ENCODE data around the gene PCSK5.

The PCSK5 gene

DNA sequence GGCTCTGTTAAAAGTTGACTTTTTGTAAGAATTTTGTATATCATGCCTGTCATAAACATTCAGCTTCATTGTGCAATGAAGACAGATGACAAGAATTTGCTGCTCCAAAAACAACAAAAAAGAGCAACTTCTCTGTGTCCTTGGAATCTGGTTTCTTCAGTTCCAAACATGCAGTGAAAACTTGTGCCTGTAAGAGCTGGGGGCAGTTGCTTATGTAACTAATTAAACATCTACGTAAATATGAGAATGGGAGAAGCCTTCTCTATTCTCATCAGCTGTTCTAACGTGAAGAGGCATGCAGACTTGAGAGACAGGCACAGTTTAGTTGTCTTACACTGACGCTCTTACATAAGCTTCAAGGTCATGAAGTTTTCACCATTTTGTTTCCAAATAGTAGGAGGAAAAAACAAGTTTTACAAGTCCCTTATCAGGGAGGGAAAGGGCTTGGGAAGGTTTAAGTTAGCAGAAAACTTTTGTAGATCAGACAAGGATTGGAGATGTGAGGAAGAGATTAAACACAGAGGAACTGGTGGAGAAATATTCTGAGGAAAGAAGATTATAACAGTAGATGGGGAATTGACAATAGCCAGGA is 333.4 kb downstream of the PCSK5 start:
- Histone ChIP-seq H3K4me3 (ENCODE audit: low read depth, low read length) (no peak overlapping the region), H3K27me3 (replicated peaks) (no peaks in the 10 kb centered on the region), H3K36me3 (replicated peaks) (no peaks in the 10 kb centered on the region), H3K27ac (no peak overlapping the region)
- TF ChIP-seq, protein P1, sequence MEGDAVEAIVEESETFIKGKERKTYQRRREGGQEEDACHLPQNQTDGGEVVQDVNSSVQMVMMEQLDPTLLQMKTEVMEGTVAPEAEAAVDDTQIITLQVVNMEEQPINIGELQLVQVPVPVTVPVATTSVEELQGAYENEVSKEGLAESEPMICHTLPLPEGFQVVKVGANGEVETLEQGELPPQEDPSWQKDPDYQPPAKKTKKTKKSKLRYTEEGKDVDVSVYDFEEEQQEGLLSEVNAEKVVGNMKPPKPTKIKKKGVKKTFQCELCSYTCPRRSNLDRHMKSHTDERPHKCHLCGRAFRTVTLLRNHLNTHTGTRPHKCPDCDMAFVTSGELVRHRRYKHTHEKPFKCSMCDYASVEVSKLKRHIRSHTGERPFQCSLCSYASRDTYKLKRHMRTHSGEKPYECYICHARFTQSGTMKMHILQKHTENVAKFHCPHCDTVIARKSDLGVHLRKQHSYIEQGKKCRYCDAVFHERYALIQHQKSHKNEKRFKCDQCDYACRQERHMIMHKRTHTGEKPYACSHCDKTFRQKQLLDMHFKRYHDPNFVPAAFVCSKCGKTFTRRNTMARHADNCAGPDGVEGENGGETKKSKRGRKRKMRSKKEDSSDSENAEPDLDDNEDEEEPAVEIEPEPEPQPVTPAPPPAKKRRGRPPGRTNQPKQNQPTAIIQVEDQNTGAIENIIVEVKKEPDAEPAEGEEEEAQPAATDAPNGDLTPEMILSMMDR (IDR thresholded peaks at IDR 0.05; ENCODE audit: low read depth, low read length, missing control alignments): no peak
- in situ Hi-C loops (cut with HindIII; ENCODE audit: low pct_ligation_motif_present, low sequenced_read_pairs): no loop called here
- DNase-seq: no peak

DNA sequence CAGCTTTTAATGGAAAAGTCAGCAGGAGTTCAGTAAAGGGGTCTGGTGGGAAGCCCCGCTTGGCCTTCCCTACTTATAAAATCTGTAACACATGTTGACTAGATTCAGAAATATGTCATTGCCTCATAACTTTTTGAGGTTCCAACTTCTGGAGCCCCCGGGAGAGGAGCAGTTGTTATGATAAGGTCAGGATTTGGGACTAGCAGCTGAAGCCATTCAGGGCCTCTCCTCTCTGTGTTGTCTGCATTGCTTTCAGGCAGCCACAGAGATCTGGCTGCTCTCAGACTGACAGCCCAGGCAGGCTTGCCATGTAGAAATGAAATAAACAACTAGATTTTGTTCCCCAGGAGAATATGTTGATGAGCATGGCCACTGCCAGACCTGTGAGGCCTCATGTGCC is 336.7 kb downstream of the PCSK5 start:
- H3K4me3 ChIP-seq (ENCODE audit: low read depth, low read length): no peak overlapping the region
- H3K27ac ChIP-seq: no peak overlapping the region
- in situ Hi-C loops (cut with HindIII; ENCODE audit: low pct_ligation_motif_present, low sequenced_read_pairs): no loop called here
- TF ChIP-seq, protein P1 (IDR thresholded peaks at IDR 0.05; ENCODE audit: low read depth, low read length, missing control alignments): no peak
- no peaks in the 10 kb centered on the region for H3K36me3 ChIP-seq (replicated peaks)
- DNase-seq: no peak
- no peaks in the 10 kb centered on the region for H3K27me3 ChIP-seq (replicated peaks)

DNA sequence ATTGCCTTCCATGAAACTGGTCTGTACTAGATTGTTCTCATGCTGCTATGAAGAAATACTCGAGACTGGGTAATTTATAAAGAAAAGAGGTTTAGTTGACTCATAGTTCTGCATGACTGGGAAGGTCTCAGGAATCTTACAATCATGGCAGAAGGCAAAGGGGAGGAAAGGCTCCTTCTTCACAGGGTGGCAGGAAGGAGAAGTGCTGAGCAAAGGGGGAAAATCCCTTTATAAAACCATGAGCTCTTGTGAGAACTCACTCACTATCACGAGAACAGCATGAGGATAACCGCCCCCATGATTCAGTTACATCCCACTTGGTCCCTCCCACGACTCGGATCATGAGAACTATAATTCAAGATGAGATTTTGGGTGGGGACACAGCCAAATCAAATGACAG is 340.5 kb downstream of the PCSK5 start:
- no peak overlapping the region for H3K4me3 ChIP-seq (ENCODE audit: low read depth, low read length)
- no peak for DNase-seq
- H3K27ac ChIP-seq: no peak overlapping the region
- in situ Hi-C loops (cut with HindIII; ENCODE audit: low pct_ligation_motif_present, low sequenced_read_pairs): no loop called here
- no peaks in the 10 kb centered on the region for H3K27me3 ChIP-seq (replicated peaks)
- no peaks in the 10 kb centered on the region for H3K36me3 ChIP-seq (replicated peaks)
- TF ChIP-seq, protein P1 (IDR thresholded peaks at IDR 0.05; ENCODE audit: low read depth, low read length, missing control alignments): no peak

DNA sequence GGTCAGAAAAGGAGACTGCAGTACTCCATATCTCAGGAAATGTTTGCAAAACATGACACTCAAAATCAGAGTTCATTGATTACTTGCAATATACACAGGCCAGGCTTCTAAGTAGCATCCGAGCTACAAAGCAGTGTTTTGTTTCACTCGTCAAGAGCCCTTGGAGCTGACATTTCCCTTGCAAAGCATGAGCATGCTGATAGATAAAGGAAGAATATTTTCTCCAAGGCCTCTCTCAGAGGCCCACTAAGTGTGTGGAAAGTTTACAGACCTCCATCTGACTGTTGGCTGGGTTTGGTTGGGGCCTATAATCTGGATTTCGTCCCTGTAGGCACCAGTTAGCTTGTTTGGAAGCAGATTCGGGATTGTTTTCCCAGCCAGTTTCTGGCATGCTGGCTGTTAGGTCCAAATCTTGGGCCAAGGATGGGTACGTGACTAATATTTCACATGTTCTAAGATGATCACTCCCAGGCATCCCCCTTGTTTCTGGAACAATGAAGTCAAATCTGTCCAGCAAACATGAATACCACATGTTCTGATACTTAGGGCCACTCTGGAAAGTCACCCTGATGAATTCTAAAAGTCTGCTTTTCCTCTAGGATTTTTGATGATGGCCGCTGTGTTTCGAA is 342.5 kb downstream of the PCSK5 start:
- TF ChIP-seq, protein P1 (IDR thresholded peaks at IDR 0.05; ENCODE audit: low read depth, low read length, missing control alignments): no peak
- DNase-seq: no peak
- no peaks in the 10 kb centered on the region for H3K36me3 ChIP-seq (replicated peaks)
- in situ Hi-C loops (cut with HindIII; ENCODE audit: low pct_ligation_motif_present, low sequenced_read_pairs): no loop called here
- no peak overlapping the region for H3K4me3 ChIP-seq (ENCODE audit: low read depth, low read length)
- no peaks in the 10 kb centered on the region for H3K27me3 ChIP-seq (replicated peaks)
- H3K27ac ChIP-seq: no peak overlapping the region

DNA sequence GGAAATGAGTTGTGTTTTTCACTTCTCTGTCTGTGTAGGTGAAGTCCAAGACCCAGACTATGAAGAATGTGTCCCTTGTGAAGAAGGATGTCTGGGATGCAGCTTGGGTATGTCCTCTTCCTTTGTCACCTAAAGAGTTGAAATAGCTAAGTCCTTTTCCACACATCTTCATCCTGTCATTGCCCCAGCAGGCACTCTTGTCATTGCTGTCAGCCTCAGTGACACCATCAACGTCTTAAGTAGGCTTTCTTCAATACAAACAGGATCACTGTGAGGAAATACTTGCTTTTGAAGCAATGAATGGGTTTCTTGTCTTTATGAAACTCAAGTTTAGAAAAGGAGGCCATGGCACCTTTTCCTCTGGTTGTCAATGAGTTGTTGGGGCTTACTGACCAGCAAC is 350.1 kb downstream of the PCSK5 start:
- no peaks in the 10 kb centered on the region for H3K27me3 ChIP-seq (replicated peaks)
- no peak overlapping the region for H3K27ac ChIP-seq
- H3K4me3 ChIP-seq (ENCODE audit: low read depth, low read length): no peak overlapping the region
- in situ Hi-C loops (cut with HindIII; ENCODE audit: low pct_ligation_motif_present, low sequenced_read_pairs): no loop called here
- H3K36me3 ChIP-seq (replicated peaks): no peaks in the 10 kb centered on the region
- DNase-seq: no peak
- TF ChIP-seq, protein P1 (IDR thresholded peaks at IDR 0.05; ENCODE audit: low read depth, low read length, missing control alignments): no peak

DNA sequence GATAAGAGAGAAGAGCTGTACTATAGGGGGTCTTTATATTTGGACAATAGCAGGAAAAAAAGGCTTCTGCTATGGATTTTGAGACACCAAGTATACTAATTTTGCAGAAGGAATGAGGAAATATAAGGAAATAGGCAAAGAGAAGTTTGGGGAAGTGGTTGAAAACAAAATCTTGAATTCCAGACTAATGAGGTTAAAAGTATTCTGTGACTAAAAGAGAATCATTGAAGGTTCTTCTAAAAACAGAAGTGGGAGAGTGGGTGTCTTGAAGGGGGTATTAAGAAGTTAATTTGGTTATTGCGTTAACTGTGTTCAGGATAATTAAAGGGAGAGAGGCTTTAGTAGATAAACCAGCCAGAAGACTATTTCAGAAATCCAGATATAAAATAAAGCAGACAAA is 355.0 kb downstream of the PCSK5 start:
- TF ChIP-seq, protein P1 (IDR thresholded peaks at IDR 0.05; ENCODE audit: low read depth, low read length, missing control alignments): no peak
- Histone ChIP-seq H3K27ac (no peak overlapping the region), H3K36me3 (replicated peaks) (no peaks in the 10 kb centered on the region), H3K27me3 (replicated peaks) (no peaks in the 10 kb centered on the region), H3K4me3 (ENCODE audit: low read depth, low read length) (no peak overlapping the region)
- no peak for DNase-seq
- in situ Hi-C loops (cut with HindIII; ENCODE audit: low pct_ligation_motif_present, low sequenced_read_pairs): no loop called here
